Activated naive CD4-positive, alpha-beta T cell treated with anti-CD3 and anti-CD28 coated beads, Interleukin-2, amount 50 U/mL, for 72 hours (primary cell): Measurements from ENCODE around the gene TNFSF11. TPM values are rescaled to one million over a fixed set of nuclear protein-coding genes. Genes with fewer than 3 reads are reported as not detected.

ENCODE experiments used
- ATAC-seq, 2 donors: fragments of 150-1000 bp; cut with Tn5 transposase; 2 replicates each; pipeline ENCODE4 v1.10.0; 2021; ENCODE audit warnings: mild to moderate bottlenecking in 2 of 2, moderate library complexity in 2 of 2
- DNase-seq, 2 donors: peaks; one replicate each; pipeline ENCODE4 v3.0.0; 2021 to 2022; ENCODE audit warnings: low spot score in 2 of 2
- H3K27ac Mint-ChIP-seq, 2 donors: one replicate each; pipeline ENCODE4 v1.8.0; 2022; ENCODE audit warnings: mild to moderate bottlenecking in 2 of 2, mixed read lengths in 2 of 2
- H3K36me3 Mint-ChIP-seq, 2 donors: one replicate each; pipeline ENCODE4 v1.8.0; 2022; ENCODE audit warnings: mixed read lengths in 2 of 2
- H3K9me3 Mint-ChIP-seq, 2 donors: one replicate each; pipeline ENCODE4 v1.8.0; 2022; ENCODE audit warnings: mixed read lengths in 2 of 2
- total RNA-seq, 2 donors: library from RNA; stranded (reverse); gene quantifications; one replicate each; pipeline ENCODE4 v1.2.3, GENCODE V29; 2022

TNFSF11 gene, protein sequence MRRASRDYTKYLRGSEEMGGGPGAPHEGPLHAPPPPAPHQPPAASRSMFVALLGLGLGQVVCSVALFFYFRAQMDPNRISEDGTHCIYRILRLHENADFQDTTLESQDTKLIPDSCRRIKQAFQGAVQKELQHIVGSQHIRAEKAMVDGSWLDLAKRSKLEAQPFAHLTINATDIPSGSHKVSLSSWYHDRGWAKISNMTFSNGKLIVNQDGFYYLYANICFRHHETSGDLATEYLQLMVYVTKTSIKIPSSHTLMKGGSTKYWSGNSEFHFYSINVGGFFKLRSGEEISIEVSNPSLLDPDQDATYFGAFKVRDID
- under 1 TPM; 0.32 to 0.37 TPM for total RNA-seq

DNA sequence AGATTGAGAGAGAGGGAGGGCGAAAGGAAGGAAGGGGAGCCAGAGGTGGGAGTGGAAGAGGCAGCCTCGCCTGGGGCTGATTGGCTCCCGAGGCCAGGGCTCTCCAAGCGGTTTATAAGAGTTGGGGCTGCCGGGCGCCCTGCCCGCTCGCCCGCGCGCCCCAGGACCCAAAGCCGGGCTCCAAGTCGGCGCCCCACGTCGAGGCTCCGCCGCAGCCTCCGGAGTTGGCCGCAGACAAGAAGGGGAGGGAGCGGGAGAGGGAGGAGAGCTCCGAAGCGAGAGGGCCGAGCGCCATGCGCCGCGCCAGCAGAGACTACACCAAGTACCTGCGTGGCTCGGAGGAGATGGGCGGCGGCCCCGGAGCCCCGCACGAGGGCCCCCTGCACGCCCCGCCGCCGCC, at the start of gene TNFSF11:
TSS of gene TNFSF11 (plus strand) at position 142 of the 400 bp plus-strand sequence. CDS start at position 294, 152 bp downstream.
- peaks cover 0 to 13% of the 10 kb centered on the region in 2 donors for H3K36me3 Mint-ChIP-seq
- DNase-seq (peak in 1 of 2 donors; percentile 10), ATAC-seq (peak; percentile 27 to 42)
- peaks cover 4 to 5% of the 10 kb centered on the region in 2 donors for H3K9me3 Mint-ChIP-seq
- H3K27ac Mint-ChIP-seq, result peak within 1 kb of the TSS; percentile 6 to 62

DNA sequence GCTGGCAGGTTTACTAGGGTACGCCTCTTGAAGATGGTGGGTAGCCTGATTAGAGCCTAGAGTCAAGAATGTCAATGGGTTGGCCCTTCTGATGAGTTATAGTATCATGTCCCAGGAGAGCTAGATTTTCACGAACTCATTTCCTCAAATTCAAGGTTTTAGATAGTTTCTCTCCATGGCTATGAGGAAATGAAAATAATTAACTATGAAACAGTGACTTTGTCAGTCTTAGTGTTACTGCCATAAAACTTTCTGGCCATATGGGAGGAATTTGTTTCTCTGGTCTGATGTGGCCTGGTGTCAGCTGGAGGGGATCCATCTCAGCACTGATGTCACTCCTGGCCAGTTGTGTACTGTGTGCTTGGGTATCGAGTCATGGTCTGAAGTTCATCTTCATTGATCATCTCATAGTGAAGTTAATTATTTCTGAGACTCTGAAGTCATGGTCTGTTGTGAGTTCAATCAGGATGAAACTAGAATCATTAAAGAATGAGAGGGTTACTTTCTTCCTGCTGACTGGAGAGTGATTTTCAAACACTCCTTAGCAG, 49.4 kb upstream of the TNFSF11 start:
- DNase-seq, result no peak
- ATAC-seq, result no peak
- H3K36me3 Mint-ChIP-seq, result peaks cover 2 to 7% of the 10 kb centered on the region in 2 donors
- no peak overlapping the region for H3K27ac Mint-ChIP-seq
- peaks cover under 1 to 4% of the 10 kb centered on the region in 2 donors for H3K9me3 Mint-ChIP-seq

DNA sequence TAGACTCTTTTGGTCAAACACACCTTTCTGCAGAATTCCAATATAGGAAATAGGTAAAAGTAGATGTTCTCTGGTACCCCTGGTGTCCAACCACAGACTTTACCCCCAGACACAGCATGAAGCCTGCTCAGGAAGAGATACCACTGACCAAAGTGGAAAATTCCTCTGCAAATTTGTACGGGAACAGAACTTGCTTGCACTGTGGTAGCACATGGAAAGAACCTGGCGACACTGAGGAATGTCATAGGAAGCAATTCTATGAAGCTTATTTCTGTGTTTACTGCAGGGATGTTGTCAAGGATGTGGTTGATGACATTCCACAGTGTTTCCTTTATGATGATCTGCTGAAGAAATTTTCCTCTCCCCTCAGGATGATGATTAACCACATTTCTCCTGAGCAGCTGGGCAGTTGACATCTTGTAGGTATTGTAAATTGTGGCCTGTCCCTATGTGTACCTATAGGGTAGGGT, 48.9 kb upstream of the TNFSF11 start:
- peaks cover 0 to 5% of the 10 kb centered on the region in 2 donors for H3K36me3 Mint-ChIP-seq
- DNase-seq (no peak), ATAC-seq (no peak)
- no peak overlapping the region for H3K27ac Mint-ChIP-seq
- peaks cover 0 to 4% of the 10 kb centered on the region in 2 donors for H3K9me3 Mint-ChIP-seq

GRCh38 chr13:42526276-42526675, 47.7 kb upstream of the TNFSF11 start:
- no peak for ATAC-seq
- H3K36me3 Mint-ChIP-seq, result peaks cover 0 to 5% of the 10 kb centered on the region in 2 donors
- peaks cover 0 to 4% of the 10 kb centered on the region in 2 donors for H3K9me3 Mint-ChIP-seq
- DNase-seq, result no peak
- no peak overlapping the region for H3K27ac Mint-ChIP-seq

DNA sequence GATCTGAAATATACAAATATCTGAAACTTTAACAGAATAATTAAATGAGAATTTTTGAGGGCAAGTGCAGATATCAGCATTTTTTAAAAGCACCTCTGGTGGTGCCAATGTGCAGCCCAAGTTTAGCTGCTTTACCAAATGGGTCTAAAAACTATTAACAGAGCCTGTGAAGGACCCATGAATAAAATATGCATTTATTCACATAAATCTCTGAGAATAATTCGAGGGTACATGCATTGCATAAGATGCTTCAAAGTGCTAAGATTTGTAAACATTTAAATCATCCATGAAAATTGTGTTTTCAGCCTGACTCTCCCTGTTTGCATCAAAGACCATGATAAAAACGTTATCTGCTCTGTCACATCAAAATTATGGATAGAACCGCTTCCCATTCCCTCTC, 47.1 kb upstream of the TNFSF11 start:
- DNase-seq (no peak), ATAC-seq (no peak)
- no peak overlapping the region for H3K27ac Mint-ChIP-seq
- peaks cover 0 to 4% of the 10 kb centered on the region in 2 donors for H3K9me3 Mint-ChIP-seq
- peaks cover 0 to 5% of the 10 kb centered on the region in 2 donors for H3K36me3 Mint-ChIP-seq

GRCh38 chr13:42532561-42533335, 41.2 kb upstream of the TNFSF11 start:
- no peak for DNase-seq
- ATAC-seq, result no peak
- peaks cover 0 to 14% of the 10 kb centered on the region in 2 donors for H3K9me3 Mint-ChIP-seq
- no peak overlapping the region for H3K27ac Mint-ChIP-seq
- H3K36me3 Mint-ChIP-seq, result no peaks in the 10 kb centered on the region

GRCh38 chr13:42533336-42533591, 40.7 kb upstream of the TNFSF11 start:
- no peak for ATAC-seq
- no peak for DNase-seq
- Mint-ChIP-seq H3K9me3 (peaks cover 0 to 14% of the 10 kb centered on the region in 2 donors), H3K27ac (no peak overlapping the region), H3K36me3 (no peaks in the 10 kb centered on the region)

DNA sequence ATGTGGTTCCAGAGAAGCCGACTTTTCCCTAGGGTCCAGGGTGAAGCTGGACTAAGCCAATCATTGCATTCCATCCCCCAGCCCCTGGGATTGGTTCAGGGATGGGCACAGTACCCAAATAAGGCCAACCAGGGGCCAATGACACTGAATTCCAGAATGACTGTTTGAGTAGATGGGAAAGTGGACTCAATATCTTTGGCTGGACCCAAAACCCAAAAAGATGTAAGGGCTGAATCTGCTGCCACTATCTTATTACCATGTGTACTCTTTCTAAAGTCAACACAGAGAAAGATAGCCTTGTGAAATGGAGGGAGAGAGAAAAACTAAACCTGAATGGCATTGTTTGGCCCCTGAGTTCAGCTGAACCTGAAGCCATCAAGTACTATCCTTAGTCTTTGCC, 39.2 kb upstream of the TNFSF11 start:
- H3K9me3 Mint-ChIP-seq, result peaks cover 0 to 14% of the 10 kb centered on the region in 2 donors
- no peak for DNase-seq
- no peak overlapping the region for H3K27ac Mint-ChIP-seq
- H3K36me3 Mint-ChIP-seq, result no peaks in the 10 kb centered on the region
- ATAC-seq, result no peak

DNA sequence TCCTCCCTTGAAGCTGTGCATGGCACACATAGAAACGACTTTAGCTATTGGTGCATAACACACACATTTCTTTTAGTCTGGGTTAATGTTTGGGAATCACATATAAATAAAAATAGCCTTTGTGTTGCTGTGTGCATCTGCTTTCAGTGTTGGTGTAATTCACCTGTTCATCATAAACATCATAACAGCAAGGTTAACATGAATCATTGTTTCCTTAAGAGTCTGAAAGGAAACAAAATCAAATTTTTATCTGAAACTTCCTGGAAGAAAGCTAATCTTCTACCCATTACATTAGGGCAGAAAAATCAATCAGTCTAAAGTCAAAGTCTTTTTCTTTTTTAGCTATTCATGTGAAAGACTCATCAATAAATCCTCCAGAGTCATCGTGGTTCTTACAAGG, 35.0 kb upstream of the TNFSF11 start:
- Mint-ChIP-seq H3K36me3 (no peaks in the 10 kb centered on the region), H3K9me3 (peaks cover 0 to 9% of the 10 kb centered on the region in 2 donors), H3K27ac (no peak overlapping the region)
- ATAC-seq (no peak), DNase-seq (no peak)

DNA sequence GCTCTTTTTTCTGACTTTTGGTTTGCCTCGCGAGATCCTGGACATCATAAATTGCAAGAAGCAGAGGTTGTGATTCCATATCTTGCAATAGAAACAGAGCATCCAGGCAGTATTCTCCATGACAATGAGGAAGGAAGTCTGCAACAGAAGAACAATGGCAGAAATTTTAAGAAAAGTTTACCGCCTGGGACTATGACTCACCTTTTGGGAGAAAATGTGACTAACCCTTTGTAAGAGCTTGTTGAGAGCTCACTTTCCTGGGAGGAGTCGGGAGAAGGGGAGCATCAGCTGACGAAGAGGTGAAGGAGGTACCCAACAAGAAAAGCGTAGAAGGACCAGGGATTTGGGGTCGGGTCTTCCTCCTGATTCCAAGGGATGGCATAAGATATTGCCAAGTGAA, 34.3 kb upstream of the TNFSF11 start:
- Mint-ChIP-seq H3K9me3 (peaks cover 0 to 6% of the 10 kb centered on the region in 2 donors), H3K27ac (no peak overlapping the region), H3K36me3 (no peaks in the 10 kb centered on the region)
- ATAC-seq (no peak), DNase-seq (no peak)

DNA sequence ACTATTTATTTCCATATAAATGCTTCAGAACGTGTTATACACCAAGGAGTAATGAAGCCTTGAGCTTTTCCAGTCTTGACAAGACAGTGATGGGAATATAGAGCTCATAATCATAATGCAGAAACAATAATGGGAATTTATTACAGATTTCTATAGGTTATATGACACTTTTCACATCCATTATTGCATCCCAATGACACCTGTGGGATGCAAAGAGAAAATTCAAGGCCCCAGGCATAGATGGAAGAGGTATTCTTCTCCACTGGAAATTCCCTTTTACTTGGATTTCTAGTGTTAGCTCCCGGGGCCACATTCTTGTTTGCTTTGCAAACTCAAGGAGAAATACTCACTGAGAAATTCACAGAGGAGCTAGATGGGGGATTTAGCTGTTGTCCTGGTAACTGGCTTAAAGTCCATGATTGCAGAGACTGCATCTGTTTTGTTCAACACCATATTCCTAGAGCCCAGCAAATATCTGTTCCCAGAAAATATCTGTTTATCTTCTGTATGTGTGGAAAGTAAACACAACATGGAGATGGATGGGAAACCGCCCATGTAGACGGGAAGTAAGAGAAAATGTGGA, 30.6 kb upstream of the TNFSF11 start:
- DNase-seq (no peak), ATAC-seq (no peak)
- Mint-ChIP-seq H3K36me3 (no peaks in the 10 kb centered on the region), H3K27ac (no peak overlapping the region), H3K9me3 (no peaks in the 10 kb centered on the region)

DNA sequence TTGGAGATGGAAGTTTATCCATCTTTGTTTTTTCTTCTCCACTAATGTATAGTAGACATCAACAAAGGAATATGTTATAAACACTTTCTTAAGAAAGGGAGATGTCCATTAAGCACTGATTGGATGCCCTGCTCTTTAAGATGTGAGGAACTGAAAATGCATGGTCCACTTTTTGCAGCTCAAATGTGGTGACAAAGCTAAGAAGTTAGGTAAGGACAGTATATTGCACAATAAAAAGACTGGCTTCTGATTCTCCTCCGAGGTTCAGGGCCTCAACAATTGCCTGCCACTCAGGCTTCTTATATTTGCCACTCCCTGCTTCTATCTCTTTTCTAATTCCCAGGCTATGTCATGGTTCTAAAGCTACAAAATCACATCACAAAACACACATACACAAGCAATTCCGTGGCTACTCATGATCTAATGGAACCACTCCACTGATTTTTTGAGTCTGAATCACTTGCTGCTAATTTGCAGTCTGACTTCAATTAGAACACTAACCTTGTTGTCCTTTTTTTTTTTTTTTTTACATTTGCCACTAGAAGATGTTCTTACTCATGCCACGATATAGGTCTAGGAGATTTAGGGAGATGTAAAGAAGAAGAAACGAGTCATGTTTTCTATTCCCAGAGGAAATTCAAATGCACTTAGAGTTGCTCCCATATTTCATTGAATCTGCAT, 29.6 kb upstream of the TNFSF11 start:
- no peak for DNase-seq

DNA sequence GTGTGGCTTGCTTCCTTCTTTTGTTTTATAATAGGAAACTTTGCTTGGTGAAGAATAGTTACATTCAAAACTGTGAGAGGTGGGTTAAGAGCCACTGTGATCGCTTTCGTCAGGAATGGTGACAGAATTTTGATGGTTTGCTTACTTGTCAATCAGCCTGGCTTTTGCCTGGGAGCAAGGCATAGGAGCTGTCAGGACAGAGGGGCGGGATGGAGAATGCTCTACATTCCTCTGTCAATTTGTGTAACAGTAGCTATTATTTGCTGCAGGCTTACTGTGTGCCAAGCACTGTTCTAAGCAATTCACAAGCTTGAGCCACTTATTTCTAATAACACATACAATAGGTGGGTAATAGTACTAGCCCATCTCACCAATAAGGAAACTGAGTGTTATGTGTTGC, 28.1 kb upstream of the TNFSF11 start:
- Mint-ChIP-seq H3K9me3 (no peaks in the 10 kb centered on the region), H3K27ac (no peak overlapping the region), H3K36me3 (no peaks in the 10 kb centered on the region)
- no peak for DNase-seq
- ATAC-seq, result no peak

More for the DNA sequence above, 29.6 kb upstream of the TNFSF11 start:
- Mint-ChIP-seq H3K27ac (no peak overlapping the region), H3K9me3 (no peaks in the 10 kb centered on the region), H3K36me3 (no peaks in the 10 kb centered on the region)
- no peak for ATAC-seq

- H3K9me3 Mint-ChIP-seq, result peaks cover 0 to 7% of the 10 kb centered on the region in 2 donors
- H3K36me3 Mint-ChIP-seq, result no peaks in the 10 kb centered on the region
- no peak for DNase-seq
- peak; percentile 31 to 92 for ATAC-seq
- H3K27ac Mint-ChIP-seq, result no peak overlapping the region
Observed at GRCh38 chr13:42547612-42548011, 26.3 kb upstream of the TNFSF11 start.

- peaks cover 0 to 7% of the 10 kb centered on the region in 2 donors for H3K9me3 Mint-ChIP-seq
- H3K36me3 Mint-ChIP-seq, result no peaks in the 10 kb centered on the region
- DNase-seq (no peak), ATAC-seq (peak in 1 of 2 donors; percentile 48)
- peak overlapping the region in 1 of 2 donors; percentile 60 for H3K27ac Mint-ChIP-seq
Observed at GRCh38 chr13:42548731-42549551, 25.0 kb upstream of the TNFSF11 start.

DNA sequence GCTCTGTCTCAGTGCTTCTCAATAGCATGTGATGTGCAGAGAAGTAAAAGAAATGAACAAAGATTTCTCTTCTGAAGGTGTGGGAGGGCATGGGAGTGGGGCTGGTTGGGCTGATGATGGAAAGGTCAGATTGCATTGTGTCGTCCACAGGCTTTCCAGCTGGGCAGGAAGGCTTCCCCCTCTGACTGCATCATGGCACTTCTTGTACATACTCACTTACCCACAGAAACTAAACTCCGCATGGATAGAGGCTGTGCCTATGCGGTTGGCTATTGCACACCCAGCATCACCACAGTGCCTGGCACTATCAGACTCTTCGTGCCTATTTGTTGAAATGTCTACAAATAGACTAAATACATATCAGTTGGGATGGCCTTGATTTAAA, 24.4 kb upstream of the TNFSF11 start:
- no peak for DNase-seq

More for the DNA sequence above, 24.4 kb upstream of the TNFSF11 start:
- Mint-ChIP-seq H3K9me3 (peaks cover 0 to 7% of the 10 kb centered on the region in 2 donors), H3K27ac (no peak overlapping the region), H3K36me3 (no peaks in the 10 kb centered on the region)
- no peak for ATAC-seq
